K562 (cell line): ENCODE measurements around the gene CKAP5. TPM values are rescaled to one million over a fixed set of nuclear protein-coding genes. Genes with fewer than 3 reads are reported as not detected.

Experiments used
- FIP1L1 ChIP-seq: fragments of 200-400 bp; formaldehyde crosslinking; IDR thresholded peaks from 2 replicates; pipeline ENCODE4 v1.6.1; 2018; ENCODE audit warnings: mild to moderate bottlenecking, low read depth, low read length; ENCODE audit not compliant: poor library complexity, severe bottlenecking
- FOXK2 ChIP-seq, 2 experiments: fragments of 450-650 bp; IDR thresholded peaks in 1 of 2; conservative IDR thresholded peaks in 1 of 2; 2 replicates each; pipeline ENCODE4 v1.6.1; 2016; ENCODE audit warnings: low read depth in 2 of 2, mild to moderate bottlenecking in 1 of 2
- HMGN3 ChIP-seq: IDR thresholded peaks from 2 replicates; pipeline ENCODE4 v1.6.1; 2011; ENCODE audit warnings: borderline replicate concordance, low read depth, mild to moderate bottlenecking, mixed read lengths, low read length; ENCODE audit not compliant: insufficient read length; ENCODE audit errors: extremely low read depth
- YY1 ChIP-seq, 3 experiments: IDR thresholded peaks; 2 replicates each; pipeline ENCODE4 v1.6.1; 2011; ENCODE audit warnings: low read length in 2 of 3, mild to moderate bottlenecking in 2 of 3, moderate library complexity in 2 of 3, borderline replicate concordance in 1 of 3, control low read depth in 1 of 3, low read depth in 1 of 3; ENCODE audit not compliant: insufficient read depth in 3 of 3, insufficient replicate concordance in 2 of 3, control insufficient read depth in 1 of 3, insufficient read length in 1 of 3; ENCODE audit errors: extremely low read depth in 1 of 3
- ZNF134 ChIP-seq: fragments of 250-450 bp; sonication (Bioruptor Pico); conservative IDR thresholded peaks from 2 replicates; pipeline ENCODE4 v1.4.0; 2020
- ZNF584 ChIP-seq: fragments of 200-800 bp; sonication (Bioruptor generic); IDR thresholded peaks from 2 replicates; pipeline ENCODE4 v1.6.1; 2016; ENCODE audit warnings: low read depth, mild to moderate bottlenecking, missing genetic modification characterization, missing compliant biosample characterization
- ZNF589 ChIP-seq: fragments of 200-800 bp; sonication (Bioruptor generic); IDR thresholded peaks from 2 replicates; pipeline ENCODE4 v1.6.1; 2016; ENCODE audit warnings: low read depth, missing genetic modification characterization, missing compliant biosample characterization
- ZNF764 ChIP-seq: fragments of 250-450 bp; sonication (Bioruptor Pico); IDR thresholded peaks from 2 replicates; pipeline ENCODE4 v1.4.0; 2020; ENCODE audit warnings: low read depth, mild to moderate bottlenecking, moderate library complexity
- polyA plus RNA-seq, 8 experiments: library from polyadenylated mRNA; depleted of rRNA in 4 of 8; stranded (reverse) in 5 of 8; unstranded in 3 of 8; fragments of >200 nt; fragmentation: Nextera tagmentation in 2 of 8; fragmentation: Illumina TruSeq in 1 of 8; extraction: Ambion mirVana in 2 of 8; extraction: Trizol in 1 of 8; gene quantifications; 2 replicates each; pipeline versions ENCODE4 v1.2.1 to v1.2.3, GENCODE V29; 2011 to 2014; ENCODE audit warnings: inconsistent platforms in 1 of 8, missing spikeins in 1 of 8
- total RNA-seq, 7 experiments: library from RNA; depleted of rRNA in 6 of 7; stranded (reverse); fragments of >200 nt in 6 of 7; fragmentation: Illumina TruSeq in 2 of 7; extraction: Trizol in 2 of 7; gene quantifications; 2 replicates each; pipeline versions ENCODE4 v1.2.1 to v1.2.3, GENCODE V29; 2011 to 2021; ENCODE audit warnings: low replicate concordance in 1 of 7
- TF ChIP-seq, protein P1 (sequence below): sonication (generic); formaldehyde crosslinking; IDR thresholded peaks from 2 replicates; pipeline ENCODE4 v1.8.0; 2022; ENCODE audit warnings: missing genetic modification reagents, mild to moderate bottlenecking, moderate library complexity, borderline replicate concordance
- TF ChIP-seq, protein P2 (sequence below), 2 experiments: IDR thresholded peaks; 2 replicates each; pipeline ENCODE4 v1.6.1; 2011; ENCODE audit warnings: borderline replicate concordance in 1 of 2, control low read depth in 1 of 2, low read depth in 1 of 2, low read length in 1 of 2, mild to moderate bottlenecking in 1 of 2, mixed read lengths in 1 of 2, moderate library complexity in 1 of 2; ENCODE audit not compliant: insufficient read depth in 1 of 2, insufficient read length in 1 of 2, poor library complexity in 1 of 2, severe bottlenecking in 1 of 2; ENCODE audit errors: extremely low read depth in 1 of 2

The CKAP5 gene
- total and polyA plus RNA-seq, 9 of the 15 experiments (the other 6 are each of a cell fraction or from before 2014, with no cell fraction given) = 60.1 to 239 (median 139) TPM

DNA sequence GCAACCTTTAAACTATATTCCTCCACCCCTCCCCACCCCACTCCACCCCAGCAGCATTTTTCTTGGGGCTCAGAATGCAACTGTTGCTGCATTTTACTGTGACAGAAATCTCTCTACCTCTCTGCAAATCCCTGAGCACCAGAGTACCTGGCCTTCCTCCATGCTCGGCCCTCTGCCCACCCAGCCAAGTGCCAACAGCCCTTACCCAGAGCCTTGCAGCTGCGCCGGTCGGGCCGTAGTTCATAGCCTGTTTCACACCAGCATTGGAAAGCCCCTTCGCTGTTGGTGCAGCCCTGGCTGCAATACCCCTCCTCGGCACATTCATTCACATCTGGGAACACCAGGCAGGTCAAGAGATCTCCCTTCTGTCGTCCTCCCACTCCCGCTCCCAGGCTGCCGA is 48.9 kb upstream of the CKAP5 start (continued):
- TF ChIP-seq, protein P1, sequence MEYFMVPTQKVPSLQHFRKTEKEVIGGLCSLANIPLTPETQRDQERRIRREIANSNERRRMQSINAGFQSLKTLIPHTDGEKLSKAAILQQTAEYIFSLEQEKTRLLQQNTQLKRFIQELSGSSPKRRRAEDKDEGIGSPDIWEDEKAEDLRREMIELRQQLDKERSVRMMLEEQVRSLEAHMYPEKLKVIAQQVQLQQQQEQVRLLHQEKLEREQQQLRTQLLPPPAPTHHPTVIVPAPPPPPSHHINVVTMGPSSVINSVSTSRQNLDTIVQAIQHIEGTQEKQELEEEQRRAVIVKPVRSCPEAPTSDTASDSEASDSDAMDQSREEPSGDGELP (CRISPR knock-in tag) = no peak
- TF ChIP-seq HMGN3 = no peak
- no peak for TF ChIP-seq FOXK2 (conservative IDR thresholded peaks at IDR 0.05 in 1 of 2, IDR thresholded peaks at IDR 0.05 in 1 of 2; ENCODE audit: low read depth in 2 of 2)
- TF ChIP-seq YY1 (IDR thresholded peaks at IDR 0.05; ENCODE audit: borderline replicate concordance in 1 of 3, control insufficient read depth in 1 of 3, extremely low read depth in 1 of 3, insufficient read depth in 3 of 3, insufficient read length in 1 of 3, insufficient replicate concordance in 2 of 3, low read depth in 1 of 3, low read length in 2 of 3) = no peak
- TF ChIP-seq, protein P2, sequence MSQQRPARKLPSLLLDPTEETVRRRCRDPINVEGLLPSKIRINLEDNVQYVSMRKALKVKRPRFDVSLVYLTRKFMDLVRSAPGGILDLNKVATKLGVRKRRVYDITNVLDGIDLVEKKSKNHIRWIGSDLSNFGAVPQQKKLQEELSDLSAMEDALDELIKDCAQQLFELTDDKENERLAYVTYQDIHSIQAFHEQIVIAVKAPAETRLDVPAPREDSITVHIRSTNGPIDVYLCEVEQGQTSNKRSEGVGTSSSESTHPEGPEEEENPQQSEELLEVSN (IDR thresholded peaks at IDR 0.05; ENCODE audit: borderline replicate concordance in 1 of 2, extremely low read depth in 1 of 2, insufficient read depth in 1 of 2, insufficient read length in 1 of 2, low read depth in 1 of 2, low read length in 1 of 2, poor library complexity in 1 of 2, severe bottlenecking in 1 of 2) = no peak
- no peak for TF ChIP-seq ZNF134
- TF ChIP-seq ZNF589 (CRISPR knock-in tag) = no peak
- TF ChIP-seq ZNF584 = no peak
- no peak for TF ChIP-seq ZNF764 (CRISPR knock-in tag)
- no peak for TF ChIP-seq FIP1L1
